Tibial artery (tissue), 4 donors: Measurements from ENCODE around the gene SLITRK4.

ENCODE experiments used
- DNase-seq, 2 donors: peaks; one replicate each; pipeline ENCODE4 v3.0.0-alpha.2; 2019
- H3K27ac ChIP-seq, 2 donors: fragments of 200-600 bp; sonication (generic) in 1 of 2; 1 replicate in 1 of 2; 2 replicates in 1 of 2; pipeline ENCODE4 v1.5.1; 2018 to 2019; ENCODE audit warnings: mild to moderate bottlenecking in 1 of 2
- H3K27me3 ChIP-seq, 2 donors: fragments of 200-600 bp; sonication (generic) in 1 of 2; one replicate each; pipeline versions ENCODE4 v1.5.1 to v1.6.0; 2016 to 2019
- H3K36me3 ChIP-seq, 3 donors: fragments of 200-600 bp; sonication (generic) in 2 of 3; one replicate each; pipeline ENCODE4 v1.5.1; 2016 to 2019; ENCODE audit warnings: mild to moderate bottlenecking in 2 of 3
- H3K4me1 ChIP-seq, 4 donors: fragments of 200-600 bp; sonication (generic) in 2 of 4; 1 replicate in 3 of 4; 2 replicates in 1 of 4; pipeline ENCODE4 v1.5.1; 2016 to 2019
- H3K4me3 ChIP-seq, 2 donors: fragments of 200-600 bp; sonication (generic) in 1 of 2; 1 replicate in 1 of 2; 2 replicates in 1 of 2; pipeline ENCODE4 v1.5.1; 2018 to 2019; ENCODE audit warnings: mild to moderate bottlenecking in 2 of 2
- H3K9me3 ChIP-seq, 3 donors: fragments of 200-600 bp; sonication (generic) in 1 of 3; one replicate each; pipeline ENCODE4 v1.5.1; 2016 to 2019
- intact Hi-C: fragments of 100-400 bp; cut with DNase I; formaldehyde crosslinking; loops from one replicate; pipeline ENCODE4 v1.15.0; 2023; ENCODE audit warnings: low total_unique reads
- TF ChIP-seq, protein P1 (sequence below), 2 experiments: fragments of 200-600 bp in 1 of 2; fragments of 450-650 bp in 1 of 2; IDR thresholded peaks; one replicate each; pipeline ENCODE4 v1.5.1; 2017 to 2019; ENCODE audit warnings: antibody characterized with exemption in 2 of 2, mild to moderate bottlenecking in 1 of 2, moderate library complexity in 1 of 2

The SLITRK4 gene

DNA sequence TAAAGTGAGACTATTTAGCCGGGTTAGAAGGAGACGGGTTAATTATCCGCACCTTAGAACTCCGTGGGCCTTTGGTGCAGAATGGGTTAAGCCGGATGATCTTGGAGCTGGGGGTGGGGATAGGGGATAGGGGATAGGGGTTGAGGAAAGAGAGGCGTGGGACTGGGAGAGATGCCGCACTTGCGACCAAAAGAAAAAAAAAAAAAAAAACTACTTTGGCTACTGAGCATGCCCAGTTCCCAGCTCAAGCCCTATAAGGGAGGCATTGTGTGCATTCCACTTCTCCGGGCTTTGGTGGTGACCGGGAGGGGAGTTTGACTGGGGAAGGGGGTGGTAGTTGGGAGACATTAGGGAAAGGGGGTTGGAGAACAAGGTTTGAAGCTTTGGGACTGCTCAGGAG, at the start of gene SLITRK4:
TSS of gene SLITRK4 (minus strand) at position 187 of the 400 bp plus-strand sequence. CDS start 4,993 bp downstream, outside the sequence.
- TF ChIP-seq, protein P1, sequence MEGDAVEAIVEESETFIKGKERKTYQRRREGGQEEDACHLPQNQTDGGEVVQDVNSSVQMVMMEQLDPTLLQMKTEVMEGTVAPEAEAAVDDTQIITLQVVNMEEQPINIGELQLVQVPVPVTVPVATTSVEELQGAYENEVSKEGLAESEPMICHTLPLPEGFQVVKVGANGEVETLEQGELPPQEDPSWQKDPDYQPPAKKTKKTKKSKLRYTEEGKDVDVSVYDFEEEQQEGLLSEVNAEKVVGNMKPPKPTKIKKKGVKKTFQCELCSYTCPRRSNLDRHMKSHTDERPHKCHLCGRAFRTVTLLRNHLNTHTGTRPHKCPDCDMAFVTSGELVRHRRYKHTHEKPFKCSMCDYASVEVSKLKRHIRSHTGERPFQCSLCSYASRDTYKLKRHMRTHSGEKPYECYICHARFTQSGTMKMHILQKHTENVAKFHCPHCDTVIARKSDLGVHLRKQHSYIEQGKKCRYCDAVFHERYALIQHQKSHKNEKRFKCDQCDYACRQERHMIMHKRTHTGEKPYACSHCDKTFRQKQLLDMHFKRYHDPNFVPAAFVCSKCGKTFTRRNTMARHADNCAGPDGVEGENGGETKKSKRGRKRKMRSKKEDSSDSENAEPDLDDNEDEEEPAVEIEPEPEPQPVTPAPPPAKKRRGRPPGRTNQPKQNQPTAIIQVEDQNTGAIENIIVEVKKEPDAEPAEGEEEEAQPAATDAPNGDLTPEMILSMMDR (IDR thresholded peaks at IDR 0.05) = no peak
- Histone ChIP-seq H3K4me3 (peak within 1 kb of the TSS; percentile 46 to 54), H3K27me3 (no peaks in the 10 kb centered on the region), H3K36me3 (no peaks in the 10 kb centered on the region), H3K4me1 (peaks cover 0 to 19% (median 0%) of the 10 kb centered on the region in 4 donors), H3K27ac (no peak within 1 kb of the TSS), H3K9me3 (no peaks in the 10 kb centered on the region)
- no peak for DNase-seq
- intact Hi-C loops = no loop called here

DNA sequence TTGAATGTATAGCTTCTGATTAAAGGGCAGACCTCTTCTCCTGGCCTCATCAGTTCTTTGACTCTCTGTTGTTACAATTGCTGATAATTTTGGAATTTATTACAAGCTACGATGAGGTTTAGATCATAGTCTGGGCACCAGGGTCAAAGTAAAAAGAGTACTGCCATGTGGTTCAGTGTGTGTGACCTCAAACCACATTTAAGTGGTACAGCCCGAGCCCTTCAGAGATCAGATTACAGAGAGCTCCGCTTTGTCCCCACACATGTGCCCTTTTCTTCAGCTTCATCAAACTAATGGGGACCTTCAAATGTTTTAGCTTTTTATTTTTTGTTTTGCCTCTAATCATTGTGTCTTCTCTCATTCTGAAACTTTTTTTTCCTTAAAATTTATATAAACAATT, 47.6 kb upstream of the SLITRK4 start:
- H3K4me3 ChIP-seq = no peak overlapping the region
- intact Hi-C loops = no loop called here
- no peaks in the 10 kb centered on the region for H3K4me1 ChIP-seq
- DNase-seq = no peak
- H3K9me3 ChIP-seq = no peaks in the 10 kb centered on the region
- H3K27me3 ChIP-seq = no peaks in the 10 kb centered on the region
- TF ChIP-seq, protein P1 (IDR thresholded peaks at IDR 0.05) = no peak
- no peaks in the 10 kb centered on the region for H3K36me3 ChIP-seq
- H3K27ac ChIP-seq = no peak overlapping the region

DNA sequence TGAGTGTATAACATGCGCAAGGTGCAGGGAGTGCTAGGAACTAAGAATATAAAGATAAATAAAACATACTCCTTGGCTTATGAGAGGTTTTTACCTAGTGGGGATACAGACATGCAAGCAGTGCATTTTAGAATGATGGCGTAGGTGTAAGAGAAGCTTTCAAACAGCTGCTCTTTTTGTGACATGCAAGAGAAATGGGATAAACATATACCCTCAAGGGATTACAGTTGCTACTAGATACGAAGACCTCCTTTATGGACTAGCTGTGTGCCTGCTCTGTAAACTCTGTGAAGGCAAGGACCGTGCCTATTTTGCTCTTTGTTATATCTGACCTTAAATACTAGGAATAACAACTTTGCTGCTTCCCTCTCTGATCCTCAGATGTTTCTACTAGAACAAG, 39.0 kb upstream of the SLITRK4 start:
- TF ChIP-seq, protein P1 (IDR thresholded peaks at IDR 0.05) = no peak
- Histone ChIP-seq H3K9me3 (no peaks in the 10 kb centered on the region), H3K27me3 (no peaks in the 10 kb centered on the region)

DNA sequence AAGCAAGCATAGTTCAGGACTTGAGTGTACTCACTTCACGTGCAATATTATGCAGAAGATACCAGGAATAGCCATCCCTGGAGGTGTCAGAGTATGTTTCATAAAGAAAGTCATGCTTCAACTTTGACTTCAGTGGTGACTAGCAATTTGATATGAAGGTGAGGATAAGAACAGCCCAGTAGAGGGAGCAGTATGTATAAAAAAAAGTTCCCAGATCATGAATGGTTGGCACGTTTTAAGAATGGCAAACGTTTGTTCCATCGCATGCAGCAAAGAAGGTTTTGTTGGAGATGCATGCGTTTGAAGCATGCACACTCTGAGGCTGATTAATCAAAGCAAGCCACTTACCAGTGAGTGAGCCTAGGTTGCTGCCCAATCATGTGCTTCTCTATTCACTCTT, 33.5 kb upstream of the SLITRK4 start:
- DNase-seq = no peak
- TF ChIP-seq, protein P1 (IDR thresholded peaks at IDR 0.05) = no peak
- Histone ChIP-seq H3K27me3 (no peaks in the 10 kb centered on the region), H3K4me3 (no peak overlapping the region), H3K4me1 (no peaks in the 10 kb centered on the region), H3K27ac (no peak overlapping the region), H3K36me3 (no peaks in the 10 kb centered on the region), H3K9me3 (no peaks in the 10 kb centered on the region)
- intact Hi-C loops = no loop called here

More for the DNA sequence above, 39.0 kb upstream of the SLITRK4 start:
- Histone ChIP-seq H3K4me3 (no peak overlapping the region), H3K4me1 (no peaks in the 10 kb centered on the region), H3K36me3 (no peaks in the 10 kb centered on the region), H3K27ac (no peak overlapping the region)
- no peak for DNase-seq
- intact Hi-C loops = no loop called here

GRCh38 chrX:143664302-143664701, 28.4 kb upstream of the SLITRK4 start:
- H3K36me3 ChIP-seq = no peaks in the 10 kb centered on the region
- TF ChIP-seq, protein P1 (IDR thresholded peaks at IDR 0.05) = peak; percentile 32 to 33
- no peak for DNase-seq
- H3K4me1 ChIP-seq = no peaks in the 10 kb centered on the region
- H3K27me3 ChIP-seq = no peaks in the 10 kb centered on the region
- no peaks in the 10 kb centered on the region for H3K9me3 ChIP-seq
- no peak overlapping the region for H3K27ac ChIP-seq
- intact Hi-C loops = no loop called here
- no peak overlapping the region for H3K4me3 ChIP-seq

GRCh38 chrX:143663755-143664154, 27.9 kb upstream of the SLITRK4 start:
- Histone ChIP-seq H3K4me3 (no peak overlapping the region), H3K36me3 (no peaks in the 10 kb centered on the region), H3K27me3 (no peaks in the 10 kb centered on the region), H3K9me3 (no peaks in the 10 kb centered on the region), H3K27ac (no peak overlapping the region), H3K4me1 (no peaks in the 10 kb centered on the region)
- TF ChIP-seq, protein P1 (IDR thresholded peaks at IDR 0.05) = no peak
- intact Hi-C loops = no loop called here
- no peak for DNase-seq
